ENCODE data around the gene RHOB.
A peak's percentile ranks its signal among the peaks of the same experiment; 100 is the strongest.

The RHOB gene

DNA sequence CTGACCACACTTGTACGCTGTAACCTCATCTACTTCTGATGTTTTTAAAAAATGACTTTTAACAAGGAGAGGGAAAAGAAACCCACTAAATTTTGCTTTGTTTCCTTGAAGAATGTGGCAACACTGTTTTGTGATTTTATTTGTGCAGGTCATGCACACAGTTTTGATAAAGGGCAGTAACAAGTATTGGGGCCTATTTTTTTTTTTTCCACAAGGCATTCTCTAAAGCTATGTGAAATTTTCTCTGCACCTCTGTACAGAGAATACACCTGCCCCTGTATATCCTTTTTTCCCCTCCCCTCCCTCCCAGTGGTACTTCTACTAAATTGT, 2.1 kb downstream of the RHOB start:
- in situ Hi-C loops (cut with HindIII; ENCODE audit: low sequenced_read_pairs) = loop anchor here (5.0 kb wide), 1 partner anchor 63 kb away; no protein-coding TSS in a partner anchor
- DNase-seq (ENCODE audit: low read depth) = no peak
- TF ChIP-seq, protein P1, sequence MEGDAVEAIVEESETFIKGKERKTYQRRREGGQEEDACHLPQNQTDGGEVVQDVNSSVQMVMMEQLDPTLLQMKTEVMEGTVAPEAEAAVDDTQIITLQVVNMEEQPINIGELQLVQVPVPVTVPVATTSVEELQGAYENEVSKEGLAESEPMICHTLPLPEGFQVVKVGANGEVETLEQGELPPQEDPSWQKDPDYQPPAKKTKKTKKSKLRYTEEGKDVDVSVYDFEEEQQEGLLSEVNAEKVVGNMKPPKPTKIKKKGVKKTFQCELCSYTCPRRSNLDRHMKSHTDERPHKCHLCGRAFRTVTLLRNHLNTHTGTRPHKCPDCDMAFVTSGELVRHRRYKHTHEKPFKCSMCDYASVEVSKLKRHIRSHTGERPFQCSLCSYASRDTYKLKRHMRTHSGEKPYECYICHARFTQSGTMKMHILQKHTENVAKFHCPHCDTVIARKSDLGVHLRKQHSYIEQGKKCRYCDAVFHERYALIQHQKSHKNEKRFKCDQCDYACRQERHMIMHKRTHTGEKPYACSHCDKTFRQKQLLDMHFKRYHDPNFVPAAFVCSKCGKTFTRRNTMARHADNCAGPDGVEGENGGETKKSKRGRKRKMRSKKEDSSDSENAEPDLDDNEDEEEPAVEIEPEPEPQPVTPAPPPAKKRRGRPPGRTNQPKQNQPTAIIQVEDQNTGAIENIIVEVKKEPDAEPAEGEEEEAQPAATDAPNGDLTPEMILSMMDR (IDR thresholded peaks at IDR 0.05; ENCODE audit: low read depth, low read length, missing control alignments) = no peak
- H3K4me3 ChIP-seq (ENCODE audit: low read depth, low read length) = peak overlapping the region; percentile 71

DNA sequence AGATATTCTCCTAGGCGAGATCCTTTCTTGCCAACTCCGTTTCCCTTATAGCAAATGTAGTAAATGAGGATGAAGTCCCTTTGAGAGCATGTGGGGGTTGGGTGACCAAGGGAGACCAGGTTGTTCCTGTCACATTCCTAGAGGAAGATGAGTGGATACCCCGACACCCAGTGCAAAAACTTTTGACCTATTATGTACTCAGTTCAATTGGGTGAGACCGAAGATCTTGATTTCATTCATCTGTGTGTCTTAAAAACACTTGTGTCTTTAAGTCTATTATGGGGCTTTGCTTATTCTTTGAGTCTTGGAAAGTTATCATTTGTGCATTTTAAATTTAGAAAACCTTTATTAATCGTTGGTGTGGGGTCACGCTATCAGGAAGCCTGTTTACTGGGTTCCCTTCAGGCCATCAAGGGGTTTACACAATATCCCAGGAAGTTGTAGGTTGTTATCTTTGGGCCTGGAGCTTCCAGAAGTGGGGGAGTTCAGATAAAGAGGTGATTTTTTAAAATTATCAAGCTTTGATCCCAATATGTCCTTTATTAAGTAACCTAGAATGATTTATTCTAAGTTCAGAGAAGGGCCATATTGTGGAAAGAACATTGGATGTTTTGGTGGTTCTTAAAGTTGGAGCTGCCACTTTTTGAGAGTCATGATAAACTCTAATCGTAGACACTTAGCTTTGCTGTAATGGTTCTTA, 2.8 kb downstream of the RHOB start:
- in situ Hi-C loops (cut with HindIII; ENCODE audit: low sequenced_read_pairs) = loop anchor here (5.0 kb wide), 1 partner anchor 63 kb away; no protein-coding TSS in a partner anchor
- TF ChIP-seq, protein P1 (IDR thresholded peaks at IDR 0.05; ENCODE audit: low read depth, low read length, missing control alignments) = no peak
- H3K4me3 ChIP-seq (ENCODE audit: low read depth, low read length) = peak overlapping the region; percentile 71
- no peak for DNase-seq (ENCODE audit: low read depth)

DNA sequence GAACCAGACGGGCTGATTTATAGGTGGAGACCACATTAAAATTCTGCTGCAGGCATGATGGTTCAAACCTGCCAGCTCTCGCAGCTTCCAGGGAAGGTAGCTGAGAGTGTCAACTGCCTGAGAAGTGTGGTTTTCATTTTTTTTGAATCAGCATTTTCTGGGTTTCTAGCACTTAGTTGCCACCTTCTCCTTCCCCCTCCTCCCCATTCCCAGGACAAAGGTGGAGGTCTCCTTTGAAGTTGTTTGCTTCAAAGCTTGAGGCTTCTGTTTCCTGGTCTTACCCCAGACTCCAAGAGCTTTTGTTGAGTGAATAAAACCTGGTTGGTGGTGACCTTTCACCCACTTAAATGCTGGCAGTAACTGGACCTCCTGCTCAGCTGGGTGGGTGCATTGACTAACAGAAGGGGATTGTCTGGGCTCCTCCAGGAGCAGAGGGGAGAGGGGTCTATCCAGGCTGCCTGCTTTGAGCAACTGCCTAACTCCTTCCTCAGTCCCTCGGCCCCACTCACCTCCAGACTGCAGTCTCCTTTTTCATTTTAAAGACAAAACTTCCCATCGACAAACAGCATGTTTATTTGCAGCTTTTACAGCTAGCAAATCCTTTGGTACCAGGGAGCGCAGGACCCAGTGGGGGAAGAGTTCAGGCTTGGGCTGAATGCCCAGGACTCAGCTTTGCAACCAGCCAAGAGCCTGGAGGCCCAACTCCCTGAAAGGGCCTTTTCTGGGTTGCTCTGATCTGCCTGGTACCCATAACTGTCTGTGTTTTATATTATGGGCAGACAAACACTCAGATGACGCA, 3.5 kb downstream of the RHOB start:
- DNase-seq (ENCODE audit: low read depth) = peak; percentile 59
- in situ Hi-C loops (cut with HindIII; ENCODE audit: low sequenced_read_pairs) = no loop called here
- peak overlapping the region; percentile 71 for H3K4me3 ChIP-seq (ENCODE audit: low read depth, low read length)
- TF ChIP-seq, protein P1 (IDR thresholded peaks at IDR 0.05; ENCODE audit: low read depth, low read length, missing control alignments) = no peak

DNA sequence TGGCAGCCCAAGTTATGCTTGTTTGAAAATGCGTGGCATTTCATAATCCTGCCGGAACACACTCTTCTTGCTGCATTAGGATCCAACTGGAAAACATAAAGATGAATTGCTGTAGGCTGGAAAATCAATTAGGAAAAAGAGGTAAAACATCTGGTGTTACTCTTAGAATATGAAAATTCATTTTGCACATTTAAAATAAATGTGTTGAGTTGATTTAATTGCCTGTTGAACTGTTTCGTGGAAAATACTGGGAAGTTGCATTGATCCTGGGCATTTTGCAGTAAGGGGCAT, 4.1 kb downstream of the RHOB start:
- in situ Hi-C loops (cut with HindIII; ENCODE audit: low sequenced_read_pairs) = no loop called here
- TF ChIP-seq, protein P1 (IDR thresholded peaks at IDR 0.05; ENCODE audit: low read depth, low read length, missing control alignments) = no peak
- DNase-seq (ENCODE audit: low read depth) = no peak
- no peak overlapping the region for H3K4me3 ChIP-seq (ENCODE audit: low read depth, low read length)

DNA sequence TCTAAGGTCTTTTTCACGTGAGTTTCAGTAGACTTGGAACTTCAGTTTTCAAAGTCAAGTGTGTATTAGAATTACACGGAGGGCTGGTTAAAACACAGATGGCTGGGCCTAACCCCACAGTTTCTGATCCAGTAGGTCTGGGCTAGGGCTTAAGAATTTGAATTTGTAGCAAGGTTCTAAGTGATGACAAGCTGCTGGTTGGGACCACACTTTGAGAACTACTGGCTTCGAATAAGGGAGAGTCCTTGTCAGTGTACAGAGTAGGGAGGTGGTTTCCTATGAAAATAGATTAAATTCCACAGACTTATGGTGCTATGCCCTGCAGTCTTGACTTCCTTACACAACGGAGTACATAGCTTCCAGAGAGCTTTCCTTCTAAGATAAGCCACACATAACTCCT, 4.5 kb downstream of the RHOB start:
- no peak for DNase-seq (ENCODE audit: low read depth)
- TF ChIP-seq, protein P1 (IDR thresholded peaks at IDR 0.05; ENCODE audit: low read depth, low read length, missing control alignments) = no peak
- H3K4me3 ChIP-seq (ENCODE audit: low read depth, low read length) = no peak overlapping the region
- in situ Hi-C loops (cut with HindIII; ENCODE audit: low sequenced_read_pairs) = no loop called here

DNA sequence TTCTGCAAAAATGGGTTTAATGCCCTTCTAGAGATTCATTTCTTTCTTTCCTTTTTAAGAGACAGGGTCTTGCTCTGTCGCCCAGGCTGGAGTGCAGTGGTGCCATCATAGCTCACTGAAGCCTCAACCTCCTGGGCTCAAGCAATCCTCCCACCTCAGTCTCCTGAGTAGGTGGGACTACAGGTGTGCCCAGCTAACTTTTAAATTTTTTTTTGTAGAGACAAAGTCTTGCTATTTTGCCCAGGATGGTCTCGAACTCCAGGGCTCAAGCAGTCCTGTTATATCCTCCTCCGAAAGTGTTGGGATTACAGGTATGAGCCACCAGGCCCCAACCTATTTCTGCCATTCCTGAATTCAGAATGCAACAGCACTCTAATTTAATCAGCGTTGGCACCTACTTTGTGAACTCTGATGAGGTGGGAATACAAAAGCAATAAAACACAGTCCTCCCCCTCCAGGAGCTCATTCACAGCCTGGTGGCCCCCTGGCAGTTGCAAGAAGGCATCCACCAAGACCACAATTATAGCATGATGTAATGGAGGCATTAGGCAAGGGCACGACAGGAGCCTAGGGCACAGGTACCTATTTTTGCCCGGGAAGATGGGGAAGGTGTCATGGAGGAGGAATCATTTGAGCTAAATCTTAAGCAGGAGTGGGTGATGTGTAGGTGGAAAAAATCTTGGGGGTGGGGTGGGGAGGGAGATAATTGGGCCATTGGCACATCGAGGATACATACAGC, 5.1 kb downstream of the RHOB start:
- H3K4me3 ChIP-seq (ENCODE audit: low read depth, low read length) = no peak overlapping the region
- in situ Hi-C loops (cut with HindIII; ENCODE audit: low sequenced_read_pairs) = no loop called here
- TF ChIP-seq, protein P1 (IDR thresholded peaks at IDR 0.05; ENCODE audit: low read depth, low read length, missing control alignments) = no peak
- no peak for DNase-seq (ENCODE audit: low read depth)
